GM18505 (cell line): ENCODE data around the gene TMPRSS3.

Experiments used
- ATAC-seq: cut with Tn5 transposase; IDR thresholded peaks from one replicate; pipeline ENCODE4 v1.9.1; 2021; ENCODE audit not compliant: unreplicated experiment
- POLR2A ChIP-seq: IDR thresholded peaks from 4 replicates; pipeline ENCODE4 v1.6.1; 2011; ENCODE audit warnings: borderline replicate concordance; ENCODE audit not compliant: insufficient read depth, insufficient read length; ENCODE audit errors: extremely low read depth

Gene TMPRSS3

GRCh38 chr21:42397746-42398394, 2.0 kb upstream of the TMPRSS3 start:
- ATAC-seq: no peak
- TF ChIP-seq POLR2A: no peak

DNA sequence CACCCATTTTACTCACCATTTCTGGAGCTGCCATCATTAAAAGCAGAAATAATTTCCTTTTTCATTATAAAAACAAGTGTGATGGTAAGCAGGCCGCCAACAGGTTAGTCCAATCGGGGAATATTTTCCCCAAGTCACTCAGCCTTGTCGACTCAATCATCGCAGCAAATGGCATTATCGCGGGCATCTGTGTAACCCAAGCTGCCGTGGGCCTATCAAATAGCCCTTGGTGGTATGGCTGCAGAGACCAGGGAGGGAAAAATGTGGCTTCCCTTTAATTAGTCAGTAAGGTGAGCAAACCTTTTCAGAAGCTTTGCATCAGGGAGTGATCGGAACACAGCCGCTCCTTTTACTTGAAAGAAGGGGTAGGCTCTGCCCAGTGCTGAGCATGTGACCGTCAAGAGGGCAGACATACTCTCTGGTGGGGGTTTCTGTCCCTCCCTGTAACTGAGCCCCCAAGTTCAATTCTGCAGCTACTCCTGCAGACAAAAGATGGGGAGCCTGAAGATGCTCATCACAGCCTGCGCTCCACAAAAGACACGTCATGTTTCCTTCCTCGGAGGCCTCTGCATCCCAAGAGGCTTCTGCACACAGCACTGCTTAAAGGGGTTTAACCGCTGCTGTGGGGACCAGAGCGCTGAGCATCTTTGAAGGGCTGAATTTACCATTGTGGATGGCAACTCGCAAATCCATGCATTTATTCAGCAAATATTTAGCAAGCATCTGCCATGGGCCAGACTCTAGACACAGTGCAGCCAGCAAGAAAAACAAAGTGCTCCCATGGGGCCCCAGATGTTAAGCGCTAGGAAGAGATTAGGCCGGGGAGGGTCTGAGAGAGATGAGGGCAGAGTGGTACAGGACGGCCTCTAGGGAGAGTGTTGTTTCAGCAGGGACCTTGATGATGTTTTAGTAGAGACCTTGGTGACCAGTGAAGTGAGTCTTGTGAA, 1.2 kb upstream of the TMPRSS3 start:
- ATAC-seq: no peak
- TF ChIP-seq POLR2A: no peak

DNA sequence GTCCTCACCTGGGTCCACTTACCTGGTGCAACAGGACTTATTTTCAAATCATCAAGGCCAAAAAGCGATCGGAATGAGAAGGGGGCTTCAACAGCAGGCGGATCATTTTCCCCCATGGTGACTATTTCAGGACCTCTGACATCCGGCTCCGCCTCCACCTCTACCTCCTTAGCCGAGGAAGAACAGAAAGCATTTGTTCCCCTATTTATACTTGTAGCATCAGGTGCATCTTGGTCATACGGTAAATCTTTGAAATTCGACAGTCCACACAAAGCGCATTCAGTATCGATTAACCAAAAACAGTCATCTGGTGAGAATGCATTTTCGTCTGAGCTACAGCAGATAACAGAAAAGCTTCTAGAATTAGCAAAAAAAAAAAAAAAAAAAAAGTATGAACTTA, 550 bp downstream of the TMPRSS3 start:
- TF ChIP-seq POLR2A: no peak
- ATAC-seq: no peak

- peak; percentile 26 for ATAC-seq
- TF ChIP-seq POLR2A: no peak
These were observed 2.4 kb downstream of the TMPRSS3 start for GRCh38 chr21:42393443-42393950.

DNA sequence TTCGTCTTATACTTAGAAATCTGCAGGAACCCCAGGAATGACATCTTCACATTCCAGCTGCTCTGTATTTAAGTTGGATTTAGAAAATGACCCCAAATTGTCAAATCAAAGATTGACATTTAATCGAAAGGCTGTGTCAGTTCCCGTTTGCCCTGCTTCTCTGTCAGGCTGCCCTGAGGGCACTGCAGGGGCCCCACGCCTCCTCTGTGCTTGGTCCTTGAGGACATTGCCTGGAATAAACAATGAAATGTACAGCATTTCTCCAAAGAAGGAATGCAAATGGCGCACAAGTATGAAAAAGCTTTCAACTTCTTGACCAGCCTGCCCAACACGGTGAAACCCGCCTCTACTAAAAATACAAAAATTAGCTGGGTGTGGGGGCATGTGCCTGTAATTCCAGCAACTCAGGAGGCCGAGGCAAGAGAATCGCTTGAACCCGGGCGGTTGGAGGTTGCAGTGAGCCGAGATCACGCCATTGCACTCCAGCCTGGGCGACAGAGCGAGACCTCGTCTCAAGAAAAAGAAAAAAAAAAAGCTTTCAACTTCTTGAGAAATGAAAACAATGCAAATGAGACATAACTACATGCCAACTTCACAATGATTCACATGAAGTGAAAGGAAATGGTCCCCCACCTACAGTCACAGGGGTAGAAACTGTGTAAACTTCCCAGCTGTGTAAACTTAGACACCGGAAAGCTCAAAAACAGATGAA, 3.0 kb downstream of the TMPRSS3 start:
- peak; percentile 72 for ATAC-seq
- no peak for TF ChIP-seq POLR2A

GRCh38 chr21:42391297-42391696, 4.6 kb downstream of the TMPRSS3 start:
- ATAC-seq: no peak
- TF ChIP-seq POLR2A: no peak

GRCh38 chr21:42390696-42391095, 5.2 kb downstream of the TMPRSS3 start:
- TF ChIP-seq POLR2A: no peak
- no peak for ATAC-seq

DNA sequence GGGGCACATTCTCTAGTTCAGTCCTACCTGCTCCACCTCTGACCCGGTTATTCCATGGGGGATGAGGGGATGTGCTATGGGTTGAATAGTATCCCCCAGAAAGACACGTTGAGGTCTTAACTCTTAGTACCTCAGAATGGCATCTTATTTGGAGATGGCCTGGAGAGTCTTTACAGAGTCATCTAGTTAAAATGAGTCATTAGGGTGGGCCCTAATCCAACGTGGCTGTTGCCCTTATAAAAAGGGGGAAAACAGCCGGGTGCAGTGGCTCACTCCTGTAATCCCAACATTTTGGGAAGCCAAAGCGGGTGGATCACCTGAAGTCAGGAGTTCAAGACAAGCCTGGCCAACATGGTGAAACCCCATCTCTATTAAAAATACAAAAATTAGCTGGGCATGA, 5.7 kb downstream of the TMPRSS3 start:
- ATAC-seq: no peak
- no peak for TF ChIP-seq POLR2A

DNA sequence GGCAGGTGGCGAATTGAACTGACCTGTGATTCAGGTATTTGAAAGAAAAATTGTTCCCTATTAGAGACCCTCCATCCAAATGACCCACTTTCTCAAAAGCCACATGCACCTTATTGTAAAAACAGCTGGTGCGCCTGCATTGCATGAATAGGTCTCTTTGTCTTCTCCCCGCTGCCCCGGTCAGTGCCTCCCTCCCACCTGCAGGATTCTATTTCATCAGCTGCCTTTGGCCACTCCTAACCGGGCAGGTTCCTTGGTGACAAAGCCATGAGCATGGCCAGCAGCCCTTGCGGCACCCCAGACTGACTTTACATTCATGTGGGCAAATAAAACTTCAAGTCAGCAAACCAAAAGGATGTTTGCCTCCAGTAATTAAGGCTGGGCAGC, 6.4 kb downstream of the TMPRSS3 start:
- TF ChIP-seq POLR2A: no peak
- no peak for ATAC-seq

DNA sequence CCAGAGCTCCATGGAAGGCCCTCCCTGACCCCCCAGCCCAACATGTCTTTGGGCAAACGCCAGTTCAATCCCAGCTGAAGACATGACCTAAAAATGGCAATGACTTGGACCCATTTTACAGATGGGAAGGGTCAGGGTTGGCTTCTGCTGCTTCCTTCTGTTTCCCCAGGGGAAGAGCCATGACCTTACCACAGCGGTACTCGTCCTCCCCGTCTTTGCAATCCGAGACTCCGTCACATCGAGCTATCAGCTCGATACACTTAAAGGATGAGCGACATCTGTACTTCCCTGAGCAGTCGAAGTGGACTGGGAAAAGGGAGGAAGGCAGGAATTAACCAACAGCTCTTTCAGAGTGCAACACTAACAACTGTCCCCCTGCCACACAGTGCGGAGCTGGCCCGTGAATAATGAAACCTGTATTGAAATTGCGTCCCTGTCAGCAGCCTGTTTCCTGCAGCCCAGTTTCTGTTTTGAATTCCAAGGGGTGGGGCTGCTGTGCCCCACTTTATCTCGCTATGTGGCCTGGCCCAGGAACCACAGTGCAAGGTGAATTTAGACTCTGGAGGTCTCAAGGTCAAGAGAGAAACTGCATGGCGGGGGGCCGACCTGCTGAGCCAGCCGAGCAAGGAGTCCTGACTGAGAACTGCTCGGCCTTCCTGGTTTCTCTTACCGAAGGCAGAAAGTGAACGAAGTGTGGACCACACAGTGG, 7.0 kb downstream of the TMPRSS3 start:
- no peak for ATAC-seq
- TF ChIP-seq POLR2A: no peak

GRCh38 chr21:42387843-42388340, 8.0 kb downstream of the TMPRSS3 start:
- ATAC-seq: no peak
- no peak for TF ChIP-seq POLR2A

DNA sequence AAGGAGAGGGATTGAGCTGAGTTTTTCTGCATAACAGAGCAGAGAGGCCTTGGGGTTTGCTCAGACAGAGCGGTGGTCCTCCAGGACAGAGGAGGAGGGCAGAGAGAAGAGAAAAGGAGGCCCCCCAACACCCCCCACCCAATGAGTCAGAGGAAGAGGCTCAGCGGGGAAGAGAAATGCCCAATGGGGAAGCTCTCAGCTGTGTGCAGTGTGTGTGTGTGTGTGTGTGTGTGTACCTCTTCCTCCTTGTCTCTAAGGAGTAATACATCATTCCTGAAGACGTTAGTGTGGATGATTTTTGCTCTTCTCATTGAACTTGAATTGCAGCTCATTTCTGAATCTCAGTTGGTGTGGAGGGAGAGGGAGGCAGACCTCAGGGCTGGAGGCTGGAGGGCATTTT, 8.7 kb downstream of the TMPRSS3 start:
- ATAC-seq: no peak
- no peak for TF ChIP-seq POLR2A
